ENCODE data around the gene COL4A3.

- TF ChIP-seq CTCF (IDR thresholded peaks at IDR 0.05), result no peak
- no peak for TF ChIP-seq POLR2AphosphoS5 (IDR thresholded peaks at IDR 0.05)
- no peak for TF ChIP-seq POLR2A (IDR thresholded peaks at IDR 0.05)
These were observed 23.1 kb upstream of the COL4A3 start for GRCh38 chr2:227141301-227141700.
